ENCODE results near the gene GREB1.

Gene GREB1

DNA sequence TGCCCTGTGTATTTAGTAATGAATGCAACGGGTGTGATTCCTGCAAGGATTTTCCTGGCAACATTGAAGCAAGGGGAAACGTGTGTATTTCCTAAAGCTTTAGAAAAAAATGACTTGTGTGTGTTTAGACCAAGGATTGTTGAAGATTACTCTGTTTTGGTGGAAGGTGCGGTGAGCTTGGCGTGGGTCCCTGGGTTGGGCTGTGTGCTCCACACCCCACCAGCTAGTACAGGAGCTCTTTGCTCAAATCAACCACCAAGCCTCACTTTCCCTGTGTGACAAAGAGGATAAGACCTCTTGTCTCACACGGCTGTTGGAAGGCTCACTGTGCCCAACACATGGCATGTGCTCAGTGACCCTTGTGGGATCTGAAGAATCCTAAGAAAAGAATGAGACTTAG lies 21.4 kb upstream of the GREB1 start:
- Histone ChIP-seq H3K27ac (no peak overlapping the region), H3K36me3 (ENCODE audit: insufficient read depth) (no peaks in the 10 kb centered on the region), H4K20me1 (ENCODE audit: insufficient read depth) (no peaks in the 10 kb centered on the region), H3K4me2 (no peak overlapping the region), H3K4me3 (IDR thresholded peaks at IDR 0.05; ENCODE audit: insufficient read depth, low read depth, low read length) (no peak overlapping the region), H3K79me2 (ENCODE audit: insufficient read depth, low read depth) (no peaks in the 10 kb centered on the region), H2AFZ (ENCODE audit: low read depth) (no peak overlapping the region), H3K9ac (no peak overlapping the region), H3K4me1 (ENCODE audit: low read depth, poor library complexity, severe bottlenecking) (peaks cover 16% of the 10 kb centered on the region), H3K27me3 (ENCODE audit: insufficient read depth, low read depth) (no peaks in the 10 kb centered on the region)
- TF ChIP-seq, protein P1, sequence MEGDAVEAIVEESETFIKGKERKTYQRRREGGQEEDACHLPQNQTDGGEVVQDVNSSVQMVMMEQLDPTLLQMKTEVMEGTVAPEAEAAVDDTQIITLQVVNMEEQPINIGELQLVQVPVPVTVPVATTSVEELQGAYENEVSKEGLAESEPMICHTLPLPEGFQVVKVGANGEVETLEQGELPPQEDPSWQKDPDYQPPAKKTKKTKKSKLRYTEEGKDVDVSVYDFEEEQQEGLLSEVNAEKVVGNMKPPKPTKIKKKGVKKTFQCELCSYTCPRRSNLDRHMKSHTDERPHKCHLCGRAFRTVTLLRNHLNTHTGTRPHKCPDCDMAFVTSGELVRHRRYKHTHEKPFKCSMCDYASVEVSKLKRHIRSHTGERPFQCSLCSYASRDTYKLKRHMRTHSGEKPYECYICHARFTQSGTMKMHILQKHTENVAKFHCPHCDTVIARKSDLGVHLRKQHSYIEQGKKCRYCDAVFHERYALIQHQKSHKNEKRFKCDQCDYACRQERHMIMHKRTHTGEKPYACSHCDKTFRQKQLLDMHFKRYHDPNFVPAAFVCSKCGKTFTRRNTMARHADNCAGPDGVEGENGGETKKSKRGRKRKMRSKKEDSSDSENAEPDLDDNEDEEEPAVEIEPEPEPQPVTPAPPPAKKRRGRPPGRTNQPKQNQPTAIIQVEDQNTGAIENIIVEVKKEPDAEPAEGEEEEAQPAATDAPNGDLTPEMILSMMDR (conservative IDR thresholded peaks at IDR 0.05; ENCODE audit: low read depth, low read length) = no peak

DNA sequence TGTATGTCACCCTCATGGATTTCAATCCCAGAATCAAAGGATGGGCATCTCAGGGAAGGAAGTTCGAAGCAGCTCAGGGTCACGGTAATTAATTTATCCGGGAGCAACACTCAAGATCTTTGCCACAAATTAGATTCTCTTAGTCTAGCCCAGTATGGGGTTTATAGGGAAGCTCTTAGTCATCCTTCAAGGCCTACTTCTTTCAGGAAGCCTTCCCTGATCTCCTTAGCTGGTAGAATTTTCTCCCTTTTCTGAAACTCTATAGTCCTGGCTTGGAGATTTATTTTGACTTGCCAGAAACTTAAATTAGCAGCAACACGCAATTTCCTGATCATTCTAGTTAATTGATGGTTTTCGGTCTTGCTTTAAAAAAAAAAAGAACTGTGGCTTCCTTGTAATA lies 20.5 kb upstream of the GREB1 start:
- Histone ChIP-seq H3K4me2 (no peak overlapping the region), H3K27ac (no peak overlapping the region), H2AFZ (ENCODE audit: low read depth) (no peak overlapping the region), H3K4me3 (IDR thresholded peaks at IDR 0.05; ENCODE audit: insufficient read depth, low read depth, low read length) (no peak overlapping the region), H3K27me3 (ENCODE audit: insufficient read depth, low read depth) (no peaks in the 10 kb centered on the region), H3K9ac (no peak overlapping the region), H3K36me3 (ENCODE audit: insufficient read depth) (no peaks in the 10 kb centered on the region), H3K4me1 (ENCODE audit: low read depth, poor library complexity, severe bottlenecking) (peaks cover 7% of the 10 kb centered on the region), H4K20me1 (ENCODE audit: insufficient read depth) (no peaks in the 10 kb centered on the region), H3K79me2 (ENCODE audit: insufficient read depth, low read depth) (no peaks in the 10 kb centered on the region)
- TF ChIP-seq, protein P1 (conservative IDR thresholded peaks at IDR 0.05; ENCODE audit: low read depth, low read length) = no peak

DNA sequence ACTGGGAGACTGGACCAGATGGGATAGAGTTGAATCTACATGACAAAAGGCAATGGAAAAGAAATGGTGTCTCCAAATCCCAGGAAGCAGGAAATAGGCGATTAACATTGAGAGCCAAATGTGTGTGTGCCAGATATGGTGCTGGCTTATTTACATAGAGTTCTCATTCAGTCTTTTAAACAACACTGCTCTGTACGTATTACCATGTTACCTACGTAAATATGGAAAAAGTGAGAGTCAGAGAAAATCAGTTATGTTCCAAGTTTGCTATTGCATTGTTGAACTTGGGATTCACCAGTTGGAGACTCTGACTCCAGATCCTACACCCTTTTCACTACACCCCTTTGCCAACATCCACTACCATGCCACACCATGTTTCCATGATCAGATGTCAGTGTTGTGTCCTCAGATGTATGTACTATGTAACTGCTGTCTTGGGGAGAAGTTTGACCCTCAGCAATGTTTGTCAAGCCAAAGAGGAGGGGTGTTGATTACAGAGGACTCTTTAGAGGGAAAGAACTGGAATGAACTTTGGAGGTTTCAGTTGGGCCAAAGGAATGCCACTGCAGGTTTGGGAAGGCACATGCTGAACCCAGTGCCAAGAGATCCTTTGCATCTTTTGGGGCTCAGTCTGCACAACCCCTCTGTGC lies 19.6 kb upstream of the GREB1 start:
- Histone ChIP-seq H3K4me3 (IDR thresholded peaks at IDR 0.05; ENCODE audit: insufficient read depth, low read depth, low read length) (no peak overlapping the region), H4K20me1 (ENCODE audit: insufficient read depth) (no peaks in the 10 kb centered on the region), H3K79me2 (ENCODE audit: insufficient read depth, low read depth) (no peaks in the 10 kb centered on the region), H3K27me3 (ENCODE audit: insufficient read depth, low read depth) (no peaks in the 10 kb centered on the region), H3K4me2 (no peak overlapping the region), H3K4me1 (ENCODE audit: low read depth, poor library complexity, severe bottlenecking) (peaks cover 3% of the 10 kb centered on the region), H3K27ac (no peak overlapping the region), H2AFZ (ENCODE audit: low read depth) (no peak overlapping the region), H3K36me3 (ENCODE audit: insufficient read depth) (no peaks in the 10 kb centered on the region), H3K9ac (no peak overlapping the region)
- TF ChIP-seq, protein P1 (conservative IDR thresholded peaks at IDR 0.05; ENCODE audit: low read depth, low read length) = no peak

DNA sequence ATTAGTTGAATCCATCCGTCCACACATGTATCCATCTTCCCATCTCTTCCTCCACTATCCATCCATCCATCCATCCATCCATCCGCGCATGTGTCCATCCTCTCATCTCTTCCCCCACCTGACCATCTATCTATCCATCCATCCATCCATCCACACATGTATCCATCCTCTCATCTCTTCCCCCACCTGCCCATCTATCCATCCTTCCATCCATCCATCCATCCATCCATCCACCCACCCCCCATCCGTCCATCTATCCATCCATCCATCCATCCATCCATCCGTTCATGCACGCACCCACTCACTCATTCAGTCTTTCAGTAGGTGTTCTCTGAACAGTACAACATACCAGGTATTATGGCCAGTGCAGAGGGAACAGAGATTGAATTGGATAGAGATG lies 18.9 kb upstream of the GREB1 start:
- H3K4me1 ChIP-seq (ENCODE audit: low read depth, poor library complexity, severe bottlenecking) = peaks cover 3% of the 10 kb centered on the region
- no peaks in the 10 kb centered on the region for H3K36me3 ChIP-seq (ENCODE audit: insufficient read depth)
- H2AFZ ChIP-seq (ENCODE audit: low read depth) = no peak overlapping the region
- no peaks in the 10 kb centered on the region for H4K20me1 ChIP-seq (ENCODE audit: insufficient read depth)
- no peak overlapping the region for H3K27ac ChIP-seq
- no peaks in the 10 kb centered on the region for H3K79me2 ChIP-seq (ENCODE audit: insufficient read depth, low read depth)
- TF ChIP-seq, protein P1 (conservative IDR thresholded peaks at IDR 0.05; ENCODE audit: low read depth, low read length) = no peak
- H3K4me3 ChIP-seq (IDR thresholded peaks at IDR 0.05; ENCODE audit: insufficient read depth, low read depth, low read length) = no peak overlapping the region
- H3K4me2 ChIP-seq = no peak overlapping the region
- no peaks in the 10 kb centered on the region for H3K27me3 ChIP-seq (ENCODE audit: insufficient read depth, low read depth)
- no peak overlapping the region for H3K9ac ChIP-seq

All from KMS-11 (cell line).